ENCODE measurements around the gene TACSTD2. TPM values are rescaled to one million over a fixed set of nuclear protein-coding genes. Genes with fewer than 3 reads are reported as not detected.
"Not testable (repeated sequence)": the region's sequence is repeated elsewhere in the genome, so short reads cannot be mapped to it uniquely, and the experiment has no call there.

The TACSTD2 gene
- total RNA-seq, 1 experiment from 2014 or later = not detected

- Histone ChIP-seq H3K27ac (no peak overlapping the region), H3K36me3 (no peaks in the 10 kb centered on the region), H3K27me3 (replicated peaks) (peaks cover 3% of the 10 kb centered on the region), H3K9me3 (replicated peaks) (no peaks in the 10 kb centered on the region), H3K4me3 (no peak overlapping the region), H3K4me1 (replicated peaks) (no peaks in the 10 kb centered on the region)
- DNase-seq (ENCODE audit: low read depth in 1 of 2, low spot score in 2 of 2) = no peak
Measured at GRCh38 chr1:58568911-58569310, 8.1 kb downstream of the TACSTD2 start.

GRCh38 chr1:58568271-58568860 is 8.7 kb downstream of the TACSTD2 start:
- no peak for DNase-seq (ENCODE audit: low read depth in 1 of 2, low spot score in 2 of 2)
- no peak overlapping the region for H3K27ac ChIP-seq
- no peaks in the 10 kb centered on the region for H3K9me3 ChIP-seq (replicated peaks)
- no peak overlapping the region for H3K4me3 ChIP-seq
- no peaks in the 10 kb centered on the region for H3K4me1 ChIP-seq (replicated peaks)
- peaks cover 3% of the 10 kb centered on the region for H3K27me3 ChIP-seq (replicated peaks)
- no peaks in the 10 kb centered on the region for H3K36me3 ChIP-seq

DNA sequence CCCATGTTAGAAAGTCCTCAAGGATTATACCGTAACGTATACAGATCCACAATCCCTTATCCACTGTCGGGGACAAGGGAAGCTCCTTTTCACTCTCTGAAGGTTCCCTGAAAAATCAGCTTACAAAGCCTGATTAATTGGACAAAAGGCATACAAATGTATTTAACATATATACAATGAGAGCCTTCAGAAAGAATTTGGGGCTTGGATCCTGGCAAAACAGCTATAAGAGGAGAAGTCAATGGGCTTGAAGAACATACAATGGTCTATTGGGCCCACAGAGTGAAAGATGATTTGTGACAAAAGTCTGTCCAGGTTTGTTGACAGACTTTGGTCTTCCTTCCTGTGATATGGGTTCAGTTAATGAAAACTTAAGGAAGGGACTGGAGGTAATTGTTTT is 10.7 kb downstream of the TACSTD2 start:
- Histone ChIP-seq H3K4me1 (replicated peaks) (no peaks in the 10 kb centered on the region), H3K4me3 (no peak overlapping the region), H3K9me3 (replicated peaks) (no peaks in the 10 kb centered on the region)

DNA sequence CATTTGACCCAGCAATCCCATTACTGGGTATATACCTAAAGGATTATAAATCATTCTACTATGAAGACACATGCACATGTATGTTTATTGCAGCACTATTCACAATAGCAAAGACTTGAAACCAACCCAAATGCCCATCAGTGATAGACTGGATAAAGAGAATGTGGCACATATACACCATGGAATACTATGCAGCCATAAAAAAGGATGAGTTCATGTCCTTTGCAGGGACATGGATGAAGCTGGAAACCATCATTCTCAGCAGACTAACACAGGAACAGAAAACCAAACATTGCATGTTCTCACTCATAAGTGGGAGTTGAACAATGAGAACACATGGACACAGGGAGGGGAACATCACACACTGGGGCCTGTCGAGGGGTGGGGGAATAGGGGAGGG is 13.3 kb downstream of the TACSTD2 start:
- DNase-seq (ENCODE audit: low read depth in 1 of 2, low spot score in 2 of 2); H3K4me3 ChIP-seq; H3K4me1 ChIP-seq (replicated peaks); H3K27me3 ChIP-seq (replicated peaks); H3K27ac ChIP-seq; H3K9me3 ChIP-seq (replicated peaks); H3K36me3 ChIP-seq: not testable (repeated sequence)

More for the DNA sequence above, 10.7 kb downstream of the TACSTD2 start:
- DNase-seq (ENCODE audit: low read depth in 1 of 2, low spot score in 2 of 2) = no peak
- H3K27ac ChIP-seq = no peak overlapping the region
- H3K27me3 ChIP-seq (replicated peaks) = no peaks in the 10 kb centered on the region; the same call in 1 of the 2 replicates
- no peaks in the 10 kb centered on the region for H3K36me3 ChIP-seq

DNA sequence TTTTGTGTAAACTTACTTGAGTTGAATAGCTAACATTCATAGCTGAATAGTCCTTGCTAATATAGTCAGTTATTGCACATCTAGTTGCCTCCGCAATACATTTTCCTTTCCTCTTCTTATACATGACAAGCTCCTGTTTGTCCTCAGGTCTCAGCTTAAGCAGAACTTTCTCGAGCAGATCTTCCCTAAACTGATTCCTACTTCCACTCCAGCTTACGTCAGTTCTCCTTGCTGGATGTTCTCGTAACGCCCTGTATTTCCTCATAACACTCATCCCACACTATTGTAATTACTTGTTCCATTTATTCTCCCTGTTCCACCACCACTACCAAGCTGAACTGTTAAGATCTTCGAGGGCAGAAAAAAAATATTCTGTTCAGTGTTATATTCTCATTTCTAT is 15.4 kb downstream of the TACSTD2 start:
- H3K27ac ChIP-seq = no peak overlapping the region
- DNase-seq (ENCODE audit: low read depth in 1 of 2, low spot score in 2 of 2) = no peak
- no peaks in the 10 kb centered on the region for H3K36me3 ChIP-seq
- H3K27me3 ChIP-seq (replicated peaks) = no peaks in the 10 kb centered on the region; the same call in 1 of the 2 replicates
- no peaks in the 10 kb centered on the region for H3K4me1 ChIP-seq (replicated peaks)
- no peak overlapping the region for H3K4me3 ChIP-seq
- H3K9me3 ChIP-seq (replicated peaks) = no peaks in the 10 kb centered on the region

GRCh38 chr1:58555393-58555792 is 21.7 kb downstream of the TACSTD2 start:
- Histone ChIP-seq H3K4me1 (replicated peaks) (no peaks in the 10 kb centered on the region), H3K36me3 (no peaks in the 10 kb centered on the region), H3K9me3 (replicated peaks) (no peaks in the 10 kb centered on the region), H3K27me3 (replicated peaks) (no peaks in the 10 kb centered on the region), H3K27ac (no peak overlapping the region), H3K4me3 (no peak overlapping the region)
- no peak for DNase-seq (ENCODE audit: low read depth in 1 of 2, low spot score in 2 of 2)

DNA sequence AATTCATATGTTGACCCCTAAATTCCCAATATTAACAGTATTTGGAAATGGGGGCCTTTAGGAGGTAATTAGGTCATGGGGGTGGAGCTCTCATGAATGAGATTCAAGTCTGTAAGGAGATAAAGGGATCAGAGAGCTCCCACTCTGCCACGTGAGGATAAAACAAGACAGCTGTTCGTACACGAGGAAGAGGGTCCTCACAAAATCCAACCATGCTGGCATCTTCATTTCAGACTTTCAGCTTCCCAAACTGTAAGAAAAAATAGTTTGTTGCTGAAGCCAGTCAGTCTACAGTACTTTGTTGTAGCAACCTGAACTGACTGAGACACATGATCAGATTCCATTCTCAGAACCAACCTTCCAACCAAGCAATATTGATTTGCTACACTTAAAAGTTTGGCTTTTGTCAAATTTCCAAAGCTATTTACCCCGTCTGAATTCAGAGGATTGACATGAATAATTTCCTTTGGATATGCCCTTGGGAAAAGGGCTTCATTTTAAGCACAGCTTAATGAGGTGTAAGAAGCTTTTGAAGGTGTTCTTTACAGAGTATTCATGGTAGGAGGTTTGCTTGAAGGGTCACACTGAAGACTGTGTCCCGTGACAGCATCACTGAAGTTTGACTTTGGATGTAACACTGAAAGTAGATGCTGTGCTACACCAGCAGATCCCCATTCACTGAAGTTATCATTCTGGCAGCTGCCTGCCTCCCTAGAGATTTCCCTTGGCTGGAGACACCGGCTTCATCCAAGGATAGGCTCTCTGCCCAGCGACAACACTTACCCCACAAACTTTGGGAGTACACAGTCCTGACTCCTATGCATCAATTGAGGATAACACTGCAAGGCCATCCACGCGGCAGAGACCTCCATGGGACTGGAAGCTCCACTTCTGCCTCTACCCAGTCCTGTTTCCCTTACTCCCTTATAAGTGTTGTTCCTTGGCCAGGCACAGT is 25.6 kb downstream of the TACSTD2 start:
- no peak overlapping the region for H3K27ac ChIP-seq
- DNase-seq (ENCODE audit: low read depth in 1 of 2, low spot score in 2 of 2) = no peak
- no peaks in the 10 kb centered on the region for H3K9me3 ChIP-seq (replicated peaks)
- H3K27me3 ChIP-seq (replicated peaks) = no peaks in the 10 kb centered on the region
- no peaks in the 10 kb centered on the region for H3K36me3 ChIP-seq
- peaks cover 4% of the 10 kb centered on the region; the same call in 1 of the 2 replicates for H3K4me1 ChIP-seq (replicated peaks)
- H3K4me3 ChIP-seq = no peak overlapping the region

DNA sequence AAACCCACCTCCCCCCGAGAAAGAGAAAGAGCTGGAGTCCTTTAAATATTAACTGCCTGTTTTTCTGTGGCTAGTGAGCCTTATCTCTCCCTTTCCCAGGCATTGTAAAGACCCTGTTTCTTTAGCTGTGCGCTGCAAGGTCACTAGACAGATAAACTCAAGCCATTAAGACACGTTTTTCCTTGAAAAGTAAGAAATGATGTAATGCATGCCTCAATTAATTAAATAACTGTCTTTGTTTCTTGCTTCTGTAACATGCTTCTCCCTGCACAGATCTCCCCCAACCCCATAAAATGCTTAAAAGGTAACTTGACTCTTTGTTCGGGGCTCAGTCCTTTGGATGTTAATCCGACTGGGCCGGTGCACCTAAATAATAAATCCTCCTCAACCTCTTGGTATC is 27.8 kb downstream of the TACSTD2 start:
- peaks cover 12% of the 10 kb centered on the region; the same call in 1 of the 2 replicates for H3K4me1 ChIP-seq (replicated peaks)
- H3K4me3 ChIP-seq; H3K9me3 ChIP-seq (replicated peaks); H3K36me3 ChIP-seq; DNase-seq (ENCODE audit: low read depth in 1 of 2, low spot score in 2 of 2); H3K27ac ChIP-seq; H3K27me3 ChIP-seq (replicated peaks): not testable (repeated sequence)

- Histone ChIP-seq H3K4me3 (no peak overlapping the region), H3K36me3 (no peaks in the 10 kb centered on the region), H3K27ac (no peak overlapping the region), H3K27me3 (replicated peaks) (no peaks in the 10 kb centered on the region), H3K4me1 (replicated peaks) (peaks cover 12% of the 10 kb centered on the region; the same call in 1 of the 2 replicates), H3K9me3 (replicated peaks) (no peaks in the 10 kb centered on the region)
- DNase-seq (ENCODE audit: low read depth in 1 of 2, low spot score in 2 of 2) = no peak
Measured at GRCh38 chr1:58548371-58548770, 28.7 kb downstream of the TACSTD2 start.

DNA sequence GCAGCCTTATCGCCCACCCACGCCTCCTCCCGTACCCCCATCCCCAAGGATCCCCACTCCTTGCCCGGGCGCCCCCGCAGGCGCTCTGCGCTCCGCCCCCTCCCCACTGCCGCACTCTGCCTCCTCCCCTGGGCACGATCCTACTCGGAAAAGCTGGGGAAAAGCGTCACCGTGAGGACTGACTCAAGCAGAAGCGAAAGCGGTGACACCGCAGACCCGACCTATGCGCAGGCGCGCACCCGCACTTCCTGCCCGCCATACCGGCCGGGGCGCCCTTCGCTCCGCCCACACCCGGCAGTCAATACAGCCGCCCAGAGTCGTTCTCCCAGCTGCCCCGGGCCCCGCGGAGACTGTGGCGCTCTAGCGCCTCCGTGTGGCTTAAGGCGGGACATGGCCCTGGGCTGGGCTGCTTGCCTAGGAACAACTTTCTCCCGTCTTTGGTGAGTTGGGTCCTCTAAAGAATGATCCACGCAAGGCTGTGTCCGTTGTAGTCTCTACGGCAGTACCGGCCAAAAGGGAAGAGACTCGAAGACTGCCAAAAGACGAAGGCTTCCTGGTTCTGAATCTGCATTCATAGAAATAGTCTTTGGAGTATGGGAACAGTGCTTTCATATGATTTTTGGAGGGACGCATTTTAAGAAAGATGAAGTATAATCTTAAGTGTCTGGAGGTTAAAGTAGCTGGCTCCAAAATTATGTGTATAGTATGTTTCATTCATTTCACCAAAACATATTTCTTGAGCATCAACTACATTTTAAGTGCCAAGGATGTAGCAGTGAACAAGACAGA is 30.3 kb downstream of the TACSTD2 start, which contains the start of gene OMA1:
Gene OMA1 (minus strand): TSS at position 207 of the 789 bp plus-strand sequence. CDS start 7,432 bp downstream, outside the sequence.
- Histone ChIP-seq H3K27ac (peak within 1 kb of the TSS; percentile 79), H3K4me1 (replicated peaks) (peaks cover 12% of the 10 kb centered on the region; the same call in 1 of the 2 replicates), H3K9me3 (replicated peaks) (no peaks in the 10 kb centered on the region), H3K27me3 (replicated peaks) (no peaks in the 10 kb centered on the region), H3K4me3 (peak within 1 kb of the TSS; percentile 62), H3K36me3 (no peaks in the 10 kb centered on the region)
- DNase-seq (ENCODE audit: low read depth in 1 of 2, low spot score in 2 of 2) = peak; percentile 90 to 98

DNA sequence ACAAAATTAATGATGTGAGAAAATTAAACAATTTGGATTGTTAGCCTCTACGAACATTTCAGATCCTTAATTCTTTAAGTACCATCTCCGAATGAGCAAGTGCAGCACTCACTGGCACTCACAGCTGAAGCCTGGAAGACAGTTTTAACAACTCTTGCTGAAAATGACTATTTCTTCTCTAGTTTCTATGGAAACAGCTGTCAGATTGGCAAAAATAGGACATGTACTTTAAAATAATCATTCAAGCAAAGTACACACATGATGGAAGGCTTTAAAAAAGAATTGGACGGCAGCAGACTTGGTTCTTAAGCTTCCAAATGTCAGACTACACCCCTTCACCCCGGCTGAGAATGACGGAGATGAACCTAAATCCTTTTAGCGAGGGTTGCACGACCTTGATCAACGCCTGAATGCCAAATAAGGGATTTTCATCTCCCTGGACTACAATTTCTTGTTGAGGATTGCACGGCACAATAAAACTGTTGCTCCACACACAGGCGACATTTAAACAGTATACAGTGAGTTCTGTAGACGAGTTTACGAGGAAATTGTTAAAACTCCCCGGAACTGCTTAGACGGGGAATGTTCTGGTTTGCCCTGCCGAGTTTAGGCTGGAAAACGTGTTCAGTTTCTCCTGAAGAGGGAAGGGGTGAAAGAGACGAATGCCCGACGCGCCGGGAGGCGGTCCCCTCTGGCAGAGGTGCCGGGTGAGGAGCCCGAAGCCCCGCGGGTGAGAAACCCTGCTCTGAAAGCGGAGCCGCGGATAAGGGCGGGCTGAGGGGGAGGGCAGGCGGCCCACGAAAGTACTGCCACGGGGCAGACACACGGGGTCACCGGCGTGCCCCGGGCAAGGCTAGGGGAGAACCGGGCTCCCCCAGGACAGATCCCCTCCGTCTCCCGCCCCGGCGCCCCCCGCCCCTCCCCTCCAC is 31.2 kb downstream of the TACSTD2 start:
- peak; percentile 69 to 73 for DNase-seq (ENCODE audit: low read depth in 1 of 2, low spot score in 2 of 2)
- peak overlapping the region; percentile 62 for H3K4me3 ChIP-seq
- no peaks in the 10 kb centered on the region for H3K36me3 ChIP-seq
- no peaks in the 10 kb centered on the region for H3K27me3 ChIP-seq (replicated peaks)
- H3K4me1 ChIP-seq (replicated peaks) = peaks cover 12% of the 10 kb centered on the region; the same call in 1 of the 2 replicates
- no peaks in the 10 kb centered on the region for H3K9me3 ChIP-seq (replicated peaks)
- H3K27ac ChIP-seq = peak overlapping the region; percentile 79

GRCh38 chr1:58543260-58543659 is 33.8 kb downstream of the TACSTD2 start:
- Histone ChIP-seq H3K36me3 (no peaks in the 10 kb centered on the region), H3K27me3 (replicated peaks) (no peaks in the 10 kb centered on the region), H3K4me3 (no peak overlapping the region), H3K27ac (no peak overlapping the region), H3K4me1 (replicated peaks) (peaks cover 12% of the 10 kb centered on the region; the same call in 1 of the 2 replicates), H3K9me3 (replicated peaks) (no peaks in the 10 kb centered on the region)
- no peak for DNase-seq (ENCODE audit: low read depth in 1 of 2, low spot score in 2 of 2)

DNA sequence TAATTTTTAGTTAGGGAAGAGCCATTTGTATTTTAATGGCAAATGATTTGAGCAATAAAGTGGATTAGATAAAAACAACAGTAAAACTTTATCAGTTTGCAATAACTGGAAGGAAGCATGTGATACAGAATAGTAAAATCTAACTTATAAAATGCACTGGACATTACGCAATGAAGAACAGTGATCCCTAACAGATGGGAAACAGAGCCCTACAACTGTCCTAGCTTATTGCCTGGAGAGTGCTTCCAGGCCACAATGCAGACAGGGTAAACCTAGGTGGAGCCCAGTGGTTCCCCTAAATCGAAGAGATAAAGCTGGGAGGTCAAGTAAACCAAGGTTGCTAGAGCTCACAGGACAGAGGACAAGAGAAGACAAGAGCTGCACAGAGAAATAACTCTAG is 37.5 kb downstream of the TACSTD2 start:
- no peak for DNase-seq (ENCODE audit: low read depth in 1 of 2, low spot score in 2 of 2)
- H3K4me3 ChIP-seq = no peak overlapping the region
- no peaks in the 10 kb centered on the region for H3K36me3 ChIP-seq
- H3K27me3 ChIP-seq (replicated peaks) = no peaks in the 10 kb centered on the region
- no peak overlapping the region for H3K27ac ChIP-seq
- no peaks in the 10 kb centered on the region for H3K9me3 ChIP-seq (replicated peaks)
- no peaks in the 10 kb centered on the region for H3K4me1 ChIP-seq (replicated peaks)

Data from SJSA1 (cell line).